GM12873 (cell line): ENCODE results near the gene TMEM145.
A peak's percentile ranks its signal among the peaks of the same experiment; 100 is the strongest.

Experiments
- CTCF ChIP-seq: IDR thresholded peaks from 2 replicates; pipeline ENCODE4 v1.5.1; 2012; ENCODE audit warnings: low read depth, mild to moderate bottlenecking, moderate library complexity, low read length, control low read depth; ENCODE audit not compliant: insufficient read depth; ENCODE audit errors: missing control alignments

Gene TMEM145

DNA sequence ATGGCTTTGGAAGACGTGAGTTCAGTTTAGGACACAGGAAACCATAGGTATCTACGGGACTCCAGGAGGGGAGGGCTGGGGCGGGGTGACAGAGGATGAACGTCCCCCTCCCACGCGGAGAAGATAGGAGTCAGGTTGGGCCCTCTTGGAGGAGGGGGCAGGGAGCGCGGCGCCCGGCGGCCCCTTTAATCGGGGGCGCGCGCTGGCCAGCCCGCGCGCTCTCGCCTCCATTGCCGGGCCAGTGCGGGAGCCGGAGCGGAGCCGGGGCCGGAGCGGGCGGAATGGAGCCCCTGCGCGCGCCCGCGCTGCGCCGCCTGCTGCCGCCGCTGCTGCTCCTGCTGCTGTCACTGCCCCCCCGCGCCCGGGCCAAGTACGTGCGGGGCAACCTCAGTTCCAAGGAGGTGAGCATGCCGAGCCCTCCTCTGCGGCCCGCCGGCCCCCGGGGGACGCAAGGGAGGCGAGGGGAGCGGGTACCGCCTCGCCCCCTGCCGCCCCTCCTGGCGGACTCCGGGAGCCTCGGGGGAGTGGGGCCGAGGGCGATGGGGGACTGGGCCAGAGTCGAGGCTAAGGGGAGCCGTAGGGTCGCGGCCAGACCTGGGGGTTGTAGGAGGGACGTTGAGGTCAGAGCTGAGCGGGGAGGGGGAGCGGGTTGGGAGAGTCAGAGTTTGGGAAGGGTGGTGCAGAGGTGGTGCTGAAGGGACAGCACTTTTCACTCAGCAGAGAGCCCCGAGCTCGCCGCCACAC, at the start of gene TMEM145:
TSS of gene TMEM145 (plus strand) at position 214 of the 744 bp plus-strand sequence. CDS start at position 282, 68 bp downstream.
- TF ChIP-seq CTCF, result peak; percentile 12

- no peak for TF ChIP-seq CTCF
These were observed 45.4 kb upstream of the TMEM145 start for GRCh38 chr19:42267644-42268141.

GRCh38 chr19:42268142-42268703, 44.9 kb upstream of the TMEM145 start:
- no peak for TF ChIP-seq CTCF

GRCh38 chr19:42268704-42269477, 44.2 kb upstream of the TMEM145 start, which contains the start of gene CIC:
CIC (plus strand) TSS chr19:42269252; CDS start chr19:42271784, 2,532 bp downstream.
- no peak for TF ChIP-seq CTCF

GRCh38 chr19:42269478-42270345, 43.4 kb upstream of the TMEM145 start:
- no peak for TF ChIP-seq CTCF

DNA sequence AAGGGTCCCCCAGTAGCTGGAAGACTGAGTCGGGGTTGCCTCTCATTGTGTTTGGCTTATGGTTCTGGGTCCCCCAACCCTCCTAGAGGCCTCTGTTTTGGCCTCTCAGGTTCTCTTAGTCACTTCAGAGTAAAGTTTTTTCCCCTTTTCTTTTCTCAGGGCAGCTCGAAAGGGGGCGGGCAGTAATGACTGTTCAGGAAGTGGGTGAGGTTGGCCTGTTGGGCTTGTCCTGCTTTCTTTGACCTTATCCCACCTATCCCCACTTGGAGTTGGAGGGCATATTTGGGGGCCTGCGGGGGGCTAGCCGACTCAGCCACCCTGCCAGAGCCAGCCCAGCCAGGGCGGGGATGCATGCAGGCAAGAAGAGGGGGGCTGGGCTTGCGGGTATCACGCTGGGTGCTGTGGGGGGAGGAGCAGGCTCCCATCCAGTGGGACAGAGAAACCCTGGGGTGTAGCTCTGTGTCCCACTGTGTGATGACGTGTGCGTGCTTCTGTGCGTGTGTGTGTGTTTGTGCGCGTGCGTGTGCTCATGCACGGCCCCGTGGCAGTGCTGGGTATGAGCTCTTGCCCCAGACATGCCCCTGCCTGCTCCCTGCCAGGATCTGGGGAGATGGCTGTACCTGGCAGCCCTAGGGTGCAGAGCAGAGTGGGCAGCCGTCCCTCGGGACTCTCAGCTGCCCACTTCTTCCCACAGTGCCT, 42.6 kb upstream of the TMEM145 start:
- TF ChIP-seq CTCF, result no peak
